Liver (tissue), 9 donors: ENCODE measurements around the gene TMEM108. TPM values are rescaled to one million over a fixed set of nuclear protein-coding genes. Genes with fewer than 3 reads are reported as not detected.

Experiments
- DNase-seq: peaks from one replicate; pipeline ENCODE4 v3.0.0-alpha.2; 2017; ENCODE audit warnings: low spot score
- H3K27ac ChIP-seq, 2 donors: one replicate each; pipeline ENCODE4 v1.7.0; 2013; ENCODE audit warnings: inconsistent platforms in 2 of 2, low read length in 2 of 2, control low read depth in 1 of 2, low read depth in 1 of 2, mild to moderate bottlenecking in 1 of 2
- H3K27me3 ChIP-seq, 4 donors: one replicate each; pipeline versions ENCODE4 v1.6.1 to v1.7.0; 2013; ENCODE audit warnings: low read length in 3 of 4, inconsistent platforms in 1 of 4, mild to moderate bottlenecking in 1 of 4, moderate library complexity in 1 of 4; ENCODE audit not compliant: control insufficient read depth in 4 of 4, insufficient read depth in 4 of 4
- H3K36me3 ChIP-seq, 4 donors: one replicate each; pipeline versions ENCODE4 v1.6.1 to v1.7.0; 2013; ENCODE audit warnings: low read length in 3 of 4, mild to moderate bottlenecking in 3 of 4, low read depth in 1 of 4, moderate library complexity in 1 of 4; ENCODE audit not compliant: control insufficient read depth in 4 of 4, insufficient read depth in 3 of 4
- H3K4me1 ChIP-seq, 4 donors: one replicate each; pipeline versions ENCODE4 v1.6.1 to v1.7.0; 2013; ENCODE audit warnings: low read length in 3 of 4, mild to moderate bottlenecking in 3 of 4, moderate library complexity in 1 of 4; ENCODE audit not compliant: control insufficient read depth in 4 of 4, insufficient read depth in 4 of 4
- H3K4me3 ChIP-seq, 3 donors: one replicate each; pipeline versions ENCODE4 v1.6.1 to v1.7.0; 2013; ENCODE audit warnings: low read length in 3 of 3, control low read depth in 1 of 3, low read depth in 1 of 3, mild to moderate bottlenecking in 1 of 3
- H3K9ac ChIP-seq, 2 donors: one replicate each; pipeline ENCODE4 v1.7.0; 2013; ENCODE audit warnings: low read length in 2 of 2, mild to moderate bottlenecking in 2 of 2, moderate library complexity in 2 of 2, control low read depth in 1 of 2, low read depth in 1 of 2
- H3K9me3 ChIP-seq, 4 donors: one replicate each; pipeline versions ENCODE4 v1.6.1 to v1.7.0; 2013; ENCODE audit warnings: low read length in 3 of 4; ENCODE audit not compliant: control insufficient read depth in 4 of 4
- EGR1 ChIP-seq, 2 donors: IDR thresholded peaks; 2 replicates each; pipeline ENCODE4 v1.6.1; 2016 to 2018; ENCODE audit warnings: antibody characterized with exemption in 2 of 2, low read depth in 2 of 2
- FOXA1 ChIP-seq: IDR thresholded peaks from 2 replicates; pipeline ENCODE4 v1.6.1; 2016; ENCODE audit warnings: antibody characterized with exemption
- FOXA2 ChIP-seq: IDR thresholded peaks from 2 replicates; pipeline ENCODE4 v1.6.1; 2016; ENCODE audit warnings: antibody characterized with exemption
- GABPA ChIP-seq, 2 donors: IDR thresholded peaks in 1 of 2; conservative IDR thresholded peaks in 1 of 2; 2 replicates each; pipeline ENCODE4 v1.6.1; 2016; ENCODE audit warnings: antibody characterized with exemption in 2 of 2, mild to moderate bottlenecking in 1 of 2, moderate library complexity in 1 of 2
- HNF4A ChIP-seq, 2 donors: conservative IDR thresholded peaks; 2 replicates each; pipeline ENCODE4 v1.6.1; 2016; ENCODE audit warnings: antibody characterized with exemption in 2 of 2, mild to moderate bottlenecking in 2 of 2
- HNF4G ChIP-seq: IDR thresholded peaks from 2 replicates; pipeline ENCODE4 v1.6.1; 2016; ENCODE audit warnings: antibody characterized with exemption
- JUND ChIP-seq, 2 donors: IDR thresholded peaks; 2 replicates each; pipeline ENCODE4 v1.6.1; 2016; ENCODE audit warnings: antibody characterized with exemption in 2 of 2
- RAD21 ChIP-seq, 2 donors: IDR thresholded peaks; 2 replicates each; pipeline ENCODE4 v1.6.1; 2016; ENCODE audit warnings: antibody characterized with exemption in 2 of 2, mild to moderate bottlenecking in 2 of 2
- REST ChIP-seq: IDR thresholded peaks from 2 replicates; pipeline ENCODE4 v1.6.1; 2016; ENCODE audit warnings: antibody characterized with exemption, mild to moderate bottlenecking
- RXRA ChIP-seq, 2 donors: IDR thresholded peaks; 2 replicates each; pipeline ENCODE4 v1.6.1; 2017 to 2018; ENCODE audit warnings: antibody characterized with exemption in 2 of 2, mild to moderate bottlenecking in 1 of 2
- TAF1 ChIP-seq: conservative IDR thresholded peaks from 2 replicates; pipeline ENCODE4 v1.6.1; 2016; ENCODE audit warnings: antibody characterized with exemption, mild to moderate bottlenecking
- YY1 ChIP-seq: IDR thresholded peaks from 2 replicates; pipeline ENCODE4 v1.6.1; 2016; ENCODE audit warnings: antibody characterized with exemption, mild to moderate bottlenecking
- ZBTB33 ChIP-seq: IDR thresholded peaks from 2 replicates; pipeline ENCODE4 v1.6.1; 2016; ENCODE audit warnings: antibody characterized with exemption
- WGBS: extraction: QIAGEN DNeasy Blood & Tissue Kit; methylation state at CpG from one replicate; pipeline ENCODE4 v1.1.7; 2013; 5-methylcytosine and 5-hydroxymethylcytosine counted together
- polyA plus RNA-seq, 2 donors: library from polyadenylated mRNA; stranded (reverse) in 1 of 2; unstranded in 1 of 2; fragments of 200-250 nt in 1 of 2; fragments of >200 nt in 1 of 2; fragmentation: Nextera tagmentation in 1 of 2; extraction: Ambion mirVana in 1 of 2; gene quantifications; one replicate each; pipeline versions ENCODE4 v1.2.1 to v1.2.3, GENCODE V29; 2013 to 2015
- total RNA-seq, 2 donors: library from RNA; depleted of rRNA; stranded (reverse); fragments of >200 nt; gene quantifications; one replicate each; pipeline ENCODE4 v1.2.3, GENCODE V29; 2014
- TF ChIP-seq, protein P1 (sequence below): IDR thresholded peaks from 2 replicates; pipeline ENCODE4 v1.6.1; 2016; ENCODE audit warnings: antibody characterized with exemption
- TF ChIP-seq, protein P2 (sequence below): IDR thresholded peaks from 2 replicates; pipeline ENCODE4 v1.6.1; 2016; ENCODE audit warnings: antibody characterized with exemption
- donor health status: healthy.
- donor health status: healthy.
- donor health status: healthy.
- donor health status: healthy.
- donor health status: healthy.

TMEM108 gene
- total and polyA plus RNA-seq, 4 donors, result 0.05 to 0.10 TPM; not detected in 2

GRCh38 chr3:133092681-133093080 lies 54.5 kb downstream of the TMEM108 start:
- H3K9ac ChIP-seq, result no peak overlapping the region
- no peak for DNase-seq
- no peaks in the 10 kb centered on the region for H3K27me3 ChIP-seq
- no peaks in the 10 kb centered on the region for H3K4me1 ChIP-seq
- H3K36me3 ChIP-seq, result no peaks in the 10 kb centered on the region
- WGBS, result 89% methylated on average over 2 of the region's 2 CpGs
- H3K27ac ChIP-seq, result no peak overlapping the region
- H3K4me3 ChIP-seq, result no peak overlapping the region
- no peaks in the 10 kb centered on the region for H3K9me3 ChIP-seq
- TF ChIP-seq, protein P1, sequence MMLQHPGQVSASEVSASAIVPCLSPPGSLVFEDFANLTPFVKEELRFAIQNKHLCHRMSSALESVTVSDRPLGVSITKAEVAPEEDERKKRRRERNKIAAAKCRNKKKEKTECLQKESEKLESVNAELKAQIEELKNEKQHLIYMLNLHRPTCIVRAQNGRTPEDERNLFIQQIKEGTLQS, result no peak
- TF ChIP-seq GABPA (IDR thresholded peaks at IDR 0.05 in 1 of 2, conservative IDR thresholded peaks at IDR 0.05 in 1 of 2) (no peak), HNF4A (conservative IDR thresholded peaks at IDR 0.05) (no peak), EGR1 (IDR thresholded peaks at IDR 0.05; ENCODE audit: low read depth in 2 of 2) (no peak), HNF4G (no peak), YY1 (no peak), JUND (IDR thresholded peaks at IDR 0.05) (no peak), FOXA2 (no peak), TAF1 (no peak)
- TF ChIP-seq, protein P2, sequence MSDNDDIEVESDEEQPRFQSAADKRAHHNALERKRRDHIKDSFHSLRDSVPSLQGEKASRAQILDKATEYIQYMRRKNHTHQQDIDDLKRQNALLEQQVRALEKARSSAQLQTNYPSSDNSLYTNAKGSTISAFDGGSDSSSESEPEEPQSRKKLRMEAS, result no peak

DNA sequence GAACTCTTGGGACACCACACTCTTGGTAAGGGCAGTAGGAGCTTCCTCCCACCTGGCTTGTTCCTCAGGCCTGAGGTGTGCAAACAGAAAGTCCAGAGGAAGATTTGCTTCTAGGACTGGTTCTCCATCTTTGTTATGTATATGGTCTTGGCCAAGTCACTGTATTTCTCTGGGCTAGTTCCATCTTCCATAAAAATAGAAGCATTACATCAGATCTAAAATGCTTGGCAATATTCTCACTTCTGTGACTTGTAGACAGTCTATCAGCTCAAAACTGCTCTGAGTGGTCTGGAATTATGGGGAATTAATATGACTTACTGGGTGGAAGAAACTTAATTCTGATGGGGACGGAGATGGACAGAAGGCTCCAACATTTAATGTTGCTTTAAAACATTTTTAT lies 55.2 kb downstream of the TMEM108 start:
- WGBS, result 81% methylated on average over 1 of the region's 1 CpG
- H3K27me3 ChIP-seq, result no peaks in the 10 kb centered on the region
- no peak overlapping the region for H3K9ac ChIP-seq
- H3K4me1 ChIP-seq, result no peaks in the 10 kb centered on the region
- H3K9me3 ChIP-seq, result no peaks in the 10 kb centered on the region
- TF ChIP-seq RAD21 (IDR thresholded peaks at IDR 0.05), result no peak
- no peak for TF ChIP-seq ZBTB33
- no peak for TF ChIP-seq HNF4G
- no peak for TF ChIP-seq REST
- TF ChIP-seq RXRA (IDR thresholded peaks at IDR 0.05), result no peak
- TF ChIP-seq FOXA1, result no peak
- no peak for TF ChIP-seq JUND (IDR thresholded peaks at IDR 0.05)
- no peak for TF ChIP-seq GABPA (IDR thresholded peaks at IDR 0.05 in 1 of 2, conservative IDR thresholded peaks at IDR 0.05 in 1 of 2)
- TF ChIP-seq YY1, result no peak
- no peak for TF ChIP-seq HNF4A (conservative IDR thresholded peaks at IDR 0.05)
- no peak for TF ChIP-seq EGR1 (IDR thresholded peaks at IDR 0.05; ENCODE audit: low read depth in 2 of 2)
- TF ChIP-seq, protein P1, result no peak
- no peak for DNase-seq
- no peak overlapping the region for H3K4me3 ChIP-seq
- H3K36me3 ChIP-seq, result no peaks in the 10 kb centered on the region
- no peak overlapping the region for H3K27ac ChIP-seq
